ENCODE results near the gene TSPAN14. TPM values are rescaled to one million over a fixed set of nuclear protein-coding genes. Genes with fewer than 3 reads are reported as not detected.

TSPAN14 gene
- total and polyA plus RNA-seq, 2 of the 13 experiments (the other 11 are each of a cell fraction or from before 2014, with no cell fraction given): 24.1 to 80.6 TPM

GRCh38 chr10:80484243-80484642 is 30.1 kb downstream of the TSPAN14 start:
- FAIRE-seq (no peak), ATAC-seq (no peak), DNase-seq (ENCODE audit: low spot score) (no peak)
- no peaks in the 10 kb centered on the region for H3K27me3 ChIP-seq (ENCODE audit: control insufficient read depth in 1 of 2, insufficient read depth in 2 of 2, low read length in 2 of 2)
- no peak overlapping the region for H3K9ac ChIP-seq (ENCODE audit: insufficient read depth, low read depth, low read length)
- H3K4me3 ChIP-seq (replicated peaks in 1 of 3; ENCODE audit: insufficient read depth in 1 of 3, low read depth in 2 of 3, low read length in 3 of 3): no peak overlapping the region
- ChIA-PET POLR2A (interaction anchor here (0.7 to 1.0 kb wide), 3 partner anchors 20 to 433 kb away, joined by 3 to 4 read pairs (median 4); no protein-coding TSS in a partner anchor), CTCF (ENCODE audit: low intra/inter-chr PET ratio, low total read pairs) (no interaction called here)
- in situ Hi-C loops (cut with HindIII; ENCODE audit: extremely low pct_ligation_motif_present, low pct_unique_long_range_greater_than_20kb) (no loop called here), intact Hi-C loops (cut with micrococcal nuclease; ENCODE audit: unreplicated experiment) (no loop called here)
- no peak for TF ChIP-seq ISL2 (CRISPR knock-in tag; IDR thresholded peaks at IDR 0.05)
- no peak for TF ChIP-seq NAIF1 (CRISPR knock-in tag; IDR thresholded peaks at IDR 0.05; ENCODE audit: borderline replicate concordance)
- TF ChIP-seq ZNF329 (CRISPR knock-in tag; IDR thresholded peaks at IDR 0.05; ENCODE audit: low read depth): no peak
- TF ChIP-seq SOX13 (IDR thresholded peaks at IDR 0.05): no peak
- TF ChIP-seq SOX13 (CRISPR knock-in tag; conservative IDR thresholded peaks at IDR 0.05 in 1 of 2, IDR thresholded peaks at IDR 0.05 in 1 of 2): no peak
- TF ChIP-seq RELA (CRISPR knock-in tag; IDR thresholded peaks at IDR 0.05): no peak
- TF ChIP-seq DNMT3B (CRISPR knock-in tag; conservative IDR thresholded peaks at IDR 0.05): no peak
- no peak for TF ChIP-seq ZNF547 (CRISPR knock-in tag; IDR thresholded peaks at IDR 0.05)
- TF ChIP-seq NFE2 (CRISPR knock-in tag; IDR thresholded peaks at IDR 0.05): no peak
- TF ChIP-seq PCBP1 (IDR thresholded peaks at IDR 0.05; ENCODE audit: borderline replicate concordance, low read depth, low read length): no peak
- no peak for TF ChIP-seq ZNF503 (CRISPR knock-in tag; IDR thresholded peaks at IDR 0.05)
- no peak for TF ChIP-seq TEAD2 (CRISPR knock-in tag; IDR thresholded peaks at IDR 0.05)
- H3K36me3 ChIP-seq (replicated peaks in 1 of 2; ENCODE audit: control insufficient read depth in 1 of 2, insufficient read depth in 2 of 2, low read length in 2 of 2): peaks cover 6 to 14% of the 10 kb centered on the region in 2 experiments; a peak in 4 of 5 replicates
- peaks cover 67% of the 10 kb centered on the region for H3K4me1 ChIP-seq (ENCODE audit: insufficient read depth, low read length)
- H4K20me1 ChIP-seq (ENCODE audit: insufficient read depth, low read length): no peaks in the 10 kb centered on the region; the same call in 1 of the 2 replicates
- H3K27ac ChIP-seq (ENCODE audit: extremely low read length, insufficient read depth, low read length): no peak overlapping the region
- no peak overlapping the region for H3K4me2 ChIP-seq (ENCODE audit: low read depth, low read length)
- peaks cover 77% of the 10 kb centered on the region for H3K79me2 ChIP-seq (ENCODE audit: insufficient read depth, low read length)
- H2AFZ ChIP-seq (ENCODE audit: low read length): no peak overlapping the region
- WGBS (ENCODE audit: low lambda C conversion rate): 97% methylated on average over 6 of the region's 6 CpGs
- no TSS peak for BruUV-seq (replicated peaks)
- H3K9me3 ChIP-seq (ENCODE audit: low read length): no peaks in the 10 kb centered on the region
